ENCODE data around the gene LRMDA. TPM values are rescaled to one million over a fixed set of nuclear protein-coding genes. Genes with fewer than 3 reads are reported as not detected.

LRMDA gene
- total RNA-seq, 1 donor from 2014 or later = 0.96 TPM

DNA sequence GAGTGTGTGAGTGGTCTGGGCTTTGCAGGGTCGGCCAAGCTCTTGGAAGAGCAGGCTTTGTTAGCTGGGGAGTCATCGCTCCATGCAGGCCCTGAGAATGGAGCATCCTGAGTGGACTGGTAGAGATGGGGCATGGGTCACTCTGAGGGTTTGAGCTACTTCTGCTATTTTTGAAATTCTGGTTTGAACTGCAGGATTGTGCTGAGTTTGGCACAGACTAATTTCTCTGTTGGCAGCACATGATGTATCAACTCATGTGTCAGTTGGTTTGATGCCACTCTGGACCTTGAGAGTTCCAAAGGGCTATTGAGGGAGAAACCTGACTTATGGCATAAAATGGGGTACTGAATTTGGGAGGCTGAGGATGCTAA lies 56.3 kb downstream of the LRMDA start:
- H3K9me3 ChIP-seq = peaks cover 0 to 5% of the 10 kb centered on the region in 2 donors
- no peak for DNase-seq (ENCODE audit: low spot score in 2 of 2)
- peak overlapping the region in 1 of 2 donors; percentile 58 for H3K27ac ChIP-seq
- H3K4me3 ChIP-seq = no peak overlapping the region
- TF ChIP-seq, protein P1, sequence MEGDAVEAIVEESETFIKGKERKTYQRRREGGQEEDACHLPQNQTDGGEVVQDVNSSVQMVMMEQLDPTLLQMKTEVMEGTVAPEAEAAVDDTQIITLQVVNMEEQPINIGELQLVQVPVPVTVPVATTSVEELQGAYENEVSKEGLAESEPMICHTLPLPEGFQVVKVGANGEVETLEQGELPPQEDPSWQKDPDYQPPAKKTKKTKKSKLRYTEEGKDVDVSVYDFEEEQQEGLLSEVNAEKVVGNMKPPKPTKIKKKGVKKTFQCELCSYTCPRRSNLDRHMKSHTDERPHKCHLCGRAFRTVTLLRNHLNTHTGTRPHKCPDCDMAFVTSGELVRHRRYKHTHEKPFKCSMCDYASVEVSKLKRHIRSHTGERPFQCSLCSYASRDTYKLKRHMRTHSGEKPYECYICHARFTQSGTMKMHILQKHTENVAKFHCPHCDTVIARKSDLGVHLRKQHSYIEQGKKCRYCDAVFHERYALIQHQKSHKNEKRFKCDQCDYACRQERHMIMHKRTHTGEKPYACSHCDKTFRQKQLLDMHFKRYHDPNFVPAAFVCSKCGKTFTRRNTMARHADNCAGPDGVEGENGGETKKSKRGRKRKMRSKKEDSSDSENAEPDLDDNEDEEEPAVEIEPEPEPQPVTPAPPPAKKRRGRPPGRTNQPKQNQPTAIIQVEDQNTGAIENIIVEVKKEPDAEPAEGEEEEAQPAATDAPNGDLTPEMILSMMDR (IDR thresholded peaks at IDR 0.05) = no peak
- H3K27me3 ChIP-seq = no peaks in the 10 kb centered on the region
- intact Hi-C loops (cut with DNase I) = no loop called here
- H3K4me1 ChIP-seq = peaks cover 0 to 12% of the 10 kb centered on the region in 2 donors
- no peaks in the 10 kb centered on the region for H3K36me3 ChIP-seq

DNA sequence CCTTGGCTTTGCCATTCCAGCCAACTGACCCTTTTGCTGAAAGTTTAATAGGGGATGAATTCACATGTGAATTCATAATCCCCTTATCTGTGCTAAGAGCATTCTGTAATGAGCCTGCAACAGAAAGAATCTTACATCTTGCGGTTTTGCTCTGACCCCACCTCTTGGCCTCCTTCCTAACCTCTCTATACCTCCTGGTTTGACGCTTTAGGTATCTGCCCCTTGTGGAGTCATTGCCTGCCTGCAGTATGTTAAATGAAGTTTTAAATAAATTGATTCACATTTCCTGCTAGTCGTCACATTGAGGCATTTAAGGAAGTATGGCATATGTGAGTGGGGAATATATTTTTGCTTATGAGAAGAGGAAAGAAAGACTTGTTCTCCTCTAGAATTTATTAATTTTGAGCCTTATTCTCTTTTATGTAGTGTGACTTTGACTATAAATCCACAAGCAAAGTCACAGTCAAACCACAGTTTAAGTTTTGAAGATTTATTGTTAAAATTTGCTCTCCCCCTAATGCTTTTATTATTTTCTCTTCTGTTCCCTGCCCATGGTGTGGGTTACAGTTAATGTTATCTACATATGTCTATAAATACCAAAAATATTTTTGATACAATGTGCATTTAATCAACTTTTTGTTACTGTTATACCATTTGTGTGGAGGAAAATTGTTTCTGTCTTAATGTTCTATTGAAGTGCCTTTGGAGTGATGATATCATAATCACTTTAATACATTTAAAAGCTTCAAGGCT lies 60.9 kb downstream of the LRMDA start:
- intact Hi-C loops (cut with DNase I) = no loop called here
- TF ChIP-seq, protein P1 (IDR thresholded peaks at IDR 0.05) = no peak
- H3K4me3 ChIP-seq = no peak overlapping the region
- no peaks in the 10 kb centered on the region for H3K27me3 ChIP-seq
- peaks cover 0 to 7% of the 10 kb centered on the region in 2 donors for H3K4me1 ChIP-seq
- no peaks in the 10 kb centered on the region for H3K9me3 ChIP-seq
- H3K36me3 ChIP-seq = no peaks in the 10 kb centered on the region
- no peak for DNase-seq (ENCODE audit: low spot score in 2 of 2)
- no peak overlapping the region for H3K27ac ChIP-seq

DNA sequence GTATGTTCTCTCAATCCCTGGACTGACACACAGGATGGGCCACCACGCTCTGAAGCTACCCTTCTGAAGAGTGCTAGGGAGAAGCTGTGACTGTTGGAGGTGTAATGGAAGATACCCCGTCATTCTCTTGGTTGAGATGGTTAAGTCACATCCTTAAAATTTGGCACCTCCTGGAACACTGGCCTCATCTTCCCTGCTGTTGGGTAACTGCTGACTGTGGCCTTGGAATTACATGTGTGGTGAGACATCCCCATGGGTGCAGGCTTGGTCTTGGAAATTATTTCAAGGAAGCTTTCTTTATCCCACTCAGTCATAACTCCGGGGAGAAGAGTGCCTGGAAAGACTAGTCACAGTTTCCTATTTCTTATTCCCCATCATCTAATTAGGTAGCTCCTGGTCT lies 62.0 kb downstream of the LRMDA start:
- H3K9me3 ChIP-seq = no peaks in the 10 kb centered on the region
- peaks cover 0 to 2% of the 10 kb centered on the region in 2 donors for H3K4me1 ChIP-seq
- H3K36me3 ChIP-seq = no peaks in the 10 kb centered on the region
- no peak overlapping the region for H3K27ac ChIP-seq
- no peak overlapping the region for H3K4me3 ChIP-seq
- intact Hi-C loops (cut with DNase I) = no loop called here
- no peaks in the 10 kb centered on the region for H3K27me3 ChIP-seq
- TF ChIP-seq, protein P1 (IDR thresholded peaks at IDR 0.05) = no peak
- no peak for DNase-seq (ENCODE audit: low spot score in 2 of 2)

DNA sequence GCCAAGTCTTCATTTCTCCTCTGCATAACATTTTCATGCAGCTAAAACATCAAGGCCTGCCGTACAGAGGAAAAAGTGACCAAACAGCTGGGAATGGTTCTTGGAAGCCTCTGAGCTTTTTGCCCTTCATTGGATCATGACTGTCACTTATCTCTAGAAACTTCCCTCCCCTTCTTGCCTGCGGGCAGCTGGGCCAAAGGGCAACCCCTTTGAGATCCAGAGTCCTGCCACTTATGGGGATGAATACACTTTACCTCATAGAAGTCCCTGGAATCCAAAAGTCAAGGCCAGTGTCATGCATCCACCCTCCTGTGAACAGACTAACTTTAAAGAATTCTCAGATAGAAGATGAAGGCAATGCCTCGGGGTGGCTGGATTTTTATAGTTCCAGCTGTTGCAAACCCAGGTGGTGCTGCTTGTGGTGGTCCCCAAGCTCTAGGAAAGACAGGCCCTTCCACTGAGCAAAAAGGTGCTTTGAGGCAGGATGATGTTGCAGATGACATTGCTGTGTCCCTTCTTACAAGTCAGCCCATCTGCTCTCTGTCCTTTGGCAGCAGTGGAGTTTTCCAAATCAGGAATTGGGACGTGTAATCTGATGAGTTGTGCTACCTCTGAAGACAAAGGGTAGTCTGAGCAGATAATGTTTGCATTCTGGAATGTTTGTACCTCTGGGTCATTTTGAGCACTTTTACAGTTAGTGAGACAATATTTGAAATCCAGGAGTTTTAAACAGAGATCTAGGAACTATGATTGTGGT lies 64.2 kb downstream of the LRMDA start:
- TF ChIP-seq, protein P1 (IDR thresholded peaks at IDR 0.05) = no peak
- no peak for DNase-seq (ENCODE audit: low spot score in 2 of 2)
- Histone ChIP-seq H3K4me3 (no peak overlapping the region), H3K27ac (no peak overlapping the region), H3K9me3 (no peaks in the 10 kb centered on the region), H3K27me3 (no peaks in the 10 kb centered on the region), H3K36me3 (no peaks in the 10 kb centered on the region), H3K4me1 (peaks cover 0 to 5% of the 10 kb centered on the region in 2 donors)
- intact Hi-C loops (cut with DNase I) = no loop called here

DNA sequence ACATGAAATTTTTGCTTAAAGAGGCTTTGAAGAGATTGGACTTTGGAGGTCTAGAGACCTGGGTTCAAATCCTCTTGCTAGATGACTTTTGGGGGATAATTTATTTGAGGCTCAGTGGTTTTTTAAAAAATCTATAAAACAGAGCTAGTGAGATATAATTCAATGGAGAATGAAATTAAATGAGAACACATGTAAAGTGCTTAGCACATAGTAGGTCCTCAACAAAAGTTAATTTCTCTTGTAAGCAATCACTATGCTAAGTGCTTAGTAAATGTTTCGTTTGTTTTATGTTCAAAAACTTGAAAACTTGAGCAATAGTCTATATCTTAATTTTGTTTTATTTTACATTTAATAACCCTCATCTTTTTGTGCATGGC lies 64.8 kb downstream of the LRMDA start:
- TF ChIP-seq, protein P1 (IDR thresholded peaks at IDR 0.05) = no peak
- intact Hi-C loops (cut with DNase I) = no loop called here
- H3K27me3 ChIP-seq = no peaks in the 10 kb centered on the region
- no peaks in the 10 kb centered on the region for H3K36me3 ChIP-seq
- H3K27ac ChIP-seq = no peak overlapping the region
- H3K9me3 ChIP-seq = no peaks in the 10 kb centered on the region
- no peak overlapping the region for H3K4me3 ChIP-seq
- no peak for DNase-seq (ENCODE audit: low spot score in 2 of 2)
- H3K4me1 ChIP-seq = peaks cover 0 to 5% of the 10 kb centered on the region in 2 donors

All from ascending aorta (tissue), 2 donors.